Sigmoid colon (tissue), 4 donors: ENCODE results near the gene TFAP2D.

Experiments used
- POLR2AphosphoS5 ChIP-seq, 4 donors: sonication (generic); formaldehyde crosslinking; IDR thresholded peaks; one replicate each; pipeline ENCODE4 v1.6.1; 2017; ENCODE audit warnings: antibody characterized with exemption in 4 of 4
- TF ChIP-seq, protein P1 (sequence below), 4 experiments: fragments of 450-650 bp in 3 of 4; fragments of 200-600 bp in 1 of 4; IDR thresholded peaks; one replicate each; pipeline ENCODE4 v1.5.1; 2016 to 2019; ENCODE audit warnings: antibody characterized with exemption in 4 of 4, mild to moderate bottlenecking in 3 of 4, moderate library complexity in 2 of 4

DNA sequence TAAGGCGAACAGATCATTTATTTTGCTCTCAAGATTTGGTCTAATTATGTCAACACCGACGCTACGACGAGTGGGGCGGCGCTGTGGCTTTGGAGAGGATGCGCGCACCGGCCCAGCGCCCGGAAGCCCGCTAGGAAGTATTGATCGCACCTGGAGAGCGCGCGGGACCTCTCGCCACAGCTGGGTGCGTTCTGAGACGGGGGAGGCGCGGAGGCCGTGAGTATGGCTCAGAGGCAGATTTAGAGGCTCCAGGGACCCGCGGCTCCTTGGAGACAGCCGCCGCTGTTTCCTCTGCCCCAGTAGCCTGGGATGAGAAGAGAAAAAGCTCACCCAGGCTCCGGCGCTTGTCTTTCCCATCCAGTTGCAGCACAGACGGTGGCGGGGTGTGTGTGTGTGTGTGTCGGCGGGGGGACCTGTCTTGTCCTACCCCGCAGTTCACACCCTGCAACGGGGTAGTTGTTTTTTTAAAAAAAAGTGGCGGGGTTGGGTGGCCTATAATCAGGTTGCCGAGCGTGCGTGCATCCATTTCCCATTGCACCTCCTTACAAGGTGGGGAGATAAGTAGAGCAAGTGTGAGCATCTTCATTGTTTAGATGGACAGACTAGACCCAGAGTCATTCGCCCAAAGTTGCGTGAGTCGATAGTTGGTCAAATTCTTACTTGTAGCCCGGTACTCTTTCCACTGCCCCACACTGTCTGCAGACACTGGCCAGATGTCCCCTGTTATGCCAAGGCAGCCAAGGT, 11.2 kb downstream of the TFAP2D start:
- TF ChIP-seq, protein P1, sequence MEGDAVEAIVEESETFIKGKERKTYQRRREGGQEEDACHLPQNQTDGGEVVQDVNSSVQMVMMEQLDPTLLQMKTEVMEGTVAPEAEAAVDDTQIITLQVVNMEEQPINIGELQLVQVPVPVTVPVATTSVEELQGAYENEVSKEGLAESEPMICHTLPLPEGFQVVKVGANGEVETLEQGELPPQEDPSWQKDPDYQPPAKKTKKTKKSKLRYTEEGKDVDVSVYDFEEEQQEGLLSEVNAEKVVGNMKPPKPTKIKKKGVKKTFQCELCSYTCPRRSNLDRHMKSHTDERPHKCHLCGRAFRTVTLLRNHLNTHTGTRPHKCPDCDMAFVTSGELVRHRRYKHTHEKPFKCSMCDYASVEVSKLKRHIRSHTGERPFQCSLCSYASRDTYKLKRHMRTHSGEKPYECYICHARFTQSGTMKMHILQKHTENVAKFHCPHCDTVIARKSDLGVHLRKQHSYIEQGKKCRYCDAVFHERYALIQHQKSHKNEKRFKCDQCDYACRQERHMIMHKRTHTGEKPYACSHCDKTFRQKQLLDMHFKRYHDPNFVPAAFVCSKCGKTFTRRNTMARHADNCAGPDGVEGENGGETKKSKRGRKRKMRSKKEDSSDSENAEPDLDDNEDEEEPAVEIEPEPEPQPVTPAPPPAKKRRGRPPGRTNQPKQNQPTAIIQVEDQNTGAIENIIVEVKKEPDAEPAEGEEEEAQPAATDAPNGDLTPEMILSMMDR (IDR thresholded peaks at IDR 0.05), result no peak
- TF ChIP-seq POLR2AphosphoS5 (IDR thresholded peaks at IDR 0.05), result no peak
